ENCODE results near the gene NFIB. TPM values are rescaled to one million over a fixed set of nuclear protein-coding genes. Genes with fewer than 3 reads are reported as not detected.

NFIB gene
- total RNA-seq, 1 donor from 2014 or later = 1.5 TPM

DNA sequence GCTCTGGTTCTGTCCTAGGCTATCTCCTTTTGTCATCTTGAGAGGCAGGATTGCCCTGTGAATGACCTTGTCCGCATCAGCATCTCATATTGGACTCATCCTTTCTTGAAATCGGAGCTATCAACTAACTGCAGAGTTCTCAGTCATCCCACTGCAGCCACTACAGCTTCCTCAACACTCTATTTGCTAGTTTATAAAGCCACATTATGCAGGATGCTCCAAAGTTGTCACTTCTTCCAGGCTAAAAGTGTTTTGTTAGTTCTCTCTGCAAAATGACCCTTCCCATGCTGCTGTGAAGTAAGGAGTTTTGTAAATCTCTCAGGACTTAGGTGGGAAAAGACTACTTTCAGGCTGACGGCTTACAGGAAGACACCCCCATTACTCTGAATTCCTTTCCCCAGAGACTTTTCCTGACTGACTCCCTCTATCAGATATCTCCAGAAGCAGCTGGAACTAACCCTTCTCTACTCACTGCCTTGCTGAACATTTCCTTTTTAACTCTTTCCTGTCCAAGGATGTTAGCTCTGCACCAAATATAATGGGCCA, 257.6 kb downstream of the NFIB start:
- Mint-ChIP-seq H3K27me3 (ENCODE audit: unreplicated experiment) (peaks cover 4% of the 10 kb centered on the region), H3K9me3 (ENCODE audit: unreplicated experiment) (no peaks in the 10 kb centered on the region), H3K36me3 (ENCODE audit: unreplicated experiment) (no peaks in the 10 kb centered on the region), H3K4me3 (ENCODE audit: unreplicated experiment) (no peak overlapping the region), H3K4me1 (ENCODE audit: low read depth, unreplicated experiment) (peaks cover 7% of the 10 kb centered on the region), H3K27ac (ENCODE audit: unreplicated experiment) (no peak overlapping the region)
- TF ChIP-seq, protein P1, sequence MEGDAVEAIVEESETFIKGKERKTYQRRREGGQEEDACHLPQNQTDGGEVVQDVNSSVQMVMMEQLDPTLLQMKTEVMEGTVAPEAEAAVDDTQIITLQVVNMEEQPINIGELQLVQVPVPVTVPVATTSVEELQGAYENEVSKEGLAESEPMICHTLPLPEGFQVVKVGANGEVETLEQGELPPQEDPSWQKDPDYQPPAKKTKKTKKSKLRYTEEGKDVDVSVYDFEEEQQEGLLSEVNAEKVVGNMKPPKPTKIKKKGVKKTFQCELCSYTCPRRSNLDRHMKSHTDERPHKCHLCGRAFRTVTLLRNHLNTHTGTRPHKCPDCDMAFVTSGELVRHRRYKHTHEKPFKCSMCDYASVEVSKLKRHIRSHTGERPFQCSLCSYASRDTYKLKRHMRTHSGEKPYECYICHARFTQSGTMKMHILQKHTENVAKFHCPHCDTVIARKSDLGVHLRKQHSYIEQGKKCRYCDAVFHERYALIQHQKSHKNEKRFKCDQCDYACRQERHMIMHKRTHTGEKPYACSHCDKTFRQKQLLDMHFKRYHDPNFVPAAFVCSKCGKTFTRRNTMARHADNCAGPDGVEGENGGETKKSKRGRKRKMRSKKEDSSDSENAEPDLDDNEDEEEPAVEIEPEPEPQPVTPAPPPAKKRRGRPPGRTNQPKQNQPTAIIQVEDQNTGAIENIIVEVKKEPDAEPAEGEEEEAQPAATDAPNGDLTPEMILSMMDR (IDR thresholded peaks at IDR 0.05; ENCODE audit: partially characterized antibody, unreplicated experiment) = no peak
- DNase-seq = no peak

GRCh38 chr9:14054096-14054495, 259.8 kb downstream of the NFIB start:
- TF ChIP-seq, protein P1 (IDR thresholded peaks at IDR 0.05; ENCODE audit: partially characterized antibody, unreplicated experiment) = no peak
- Mint-ChIP-seq H3K9me3 (ENCODE audit: unreplicated experiment) (no peaks in the 10 kb centered on the region), H3K4me3 (ENCODE audit: unreplicated experiment) (no peak overlapping the region), H3K36me3 (ENCODE audit: unreplicated experiment) (no peaks in the 10 kb centered on the region), H3K27ac (ENCODE audit: unreplicated experiment) (no peak overlapping the region), H3K4me1 (ENCODE audit: low read depth, unreplicated experiment) (peaks cover 7% of the 10 kb centered on the region), H3K27me3 (ENCODE audit: unreplicated experiment) (peaks cover 2% of the 10 kb centered on the region)
- no peak for DNase-seq

DNA sequence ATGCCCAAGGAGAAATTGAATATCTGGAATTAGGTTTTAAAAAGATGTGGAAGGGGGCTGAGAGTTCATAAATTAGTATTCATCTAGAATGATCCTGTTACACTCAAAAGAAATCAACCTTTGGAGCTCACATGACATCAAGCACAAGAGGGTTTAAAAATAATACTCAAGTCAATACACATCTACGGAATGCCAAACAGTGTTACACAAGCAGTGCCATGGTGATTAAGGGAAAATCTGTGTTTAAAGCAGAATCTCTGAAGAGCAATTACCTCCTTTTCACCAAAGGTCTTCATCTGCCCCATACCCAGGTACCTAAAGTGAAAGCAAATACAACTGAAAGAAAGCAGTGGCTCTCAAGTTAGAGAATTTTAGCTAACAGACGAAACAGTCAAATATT, 261.6 kb downstream of the NFIB start:
- Mint-ChIP-seq H3K4me1 (ENCODE audit: low read depth, unreplicated experiment) (peaks cover 7% of the 10 kb centered on the region), H3K4me3 (ENCODE audit: unreplicated experiment) (no peak overlapping the region), H3K27me3 (ENCODE audit: unreplicated experiment) (no peaks in the 10 kb centered on the region), H3K36me3 (ENCODE audit: unreplicated experiment) (no peaks in the 10 kb centered on the region), H3K27ac (ENCODE audit: unreplicated experiment) (no peak overlapping the region), H3K9me3 (ENCODE audit: unreplicated experiment) (no peaks in the 10 kb centered on the region)
- TF ChIP-seq, protein P1 (IDR thresholded peaks at IDR 0.05; ENCODE audit: partially characterized antibody, unreplicated experiment) = no peak
- DNase-seq = no peak

- Mint-ChIP-seq H3K27me3 (ENCODE audit: unreplicated experiment) (no peaks in the 10 kb centered on the region), H3K4me3 (ENCODE audit: unreplicated experiment) (no peak overlapping the region), H3K36me3 (ENCODE audit: unreplicated experiment) (no peaks in the 10 kb centered on the region), H3K9me3 (ENCODE audit: unreplicated experiment) (no peaks in the 10 kb centered on the region), H3K27ac (ENCODE audit: unreplicated experiment) (no peak overlapping the region), H3K4me1 (ENCODE audit: low read depth, unreplicated experiment) (peaks cover 3% of the 10 kb centered on the region)
- TF ChIP-seq, protein P1 (IDR thresholded peaks at IDR 0.05; ENCODE audit: partially characterized antibody, unreplicated experiment) = no peak
- DNase-seq = no peak
Observed at GRCh38 chr9:14051419-14051818, 262.5 kb downstream of the NFIB start.

DNA sequence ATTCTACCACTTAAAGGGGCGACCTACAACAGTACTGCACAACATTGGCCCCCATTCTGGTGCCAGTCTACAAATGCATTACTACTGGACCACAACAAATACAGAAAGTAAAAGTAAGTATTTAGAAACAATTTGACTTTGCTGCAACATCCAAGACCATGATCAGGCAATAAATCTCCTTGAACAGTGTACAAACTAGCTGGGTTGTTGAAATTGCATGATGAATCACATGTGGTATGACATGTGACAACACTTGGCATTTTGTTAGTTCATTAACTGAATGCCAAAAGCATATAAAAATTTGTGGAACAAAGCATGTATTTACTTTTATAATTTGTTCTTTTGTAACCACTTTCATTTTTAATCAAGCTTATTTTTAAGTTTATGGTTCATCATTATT, 270.5 kb downstream of the NFIB start:
- no peak overlapping the region for H3K4me3 Mint-ChIP-seq (ENCODE audit: unreplicated experiment)
- H3K4me1 Mint-ChIP-seq (ENCODE audit: low read depth, unreplicated experiment) = no peaks in the 10 kb centered on the region
- no peaks in the 10 kb centered on the region for H3K9me3 Mint-ChIP-seq (ENCODE audit: unreplicated experiment)
- H3K27ac Mint-ChIP-seq (ENCODE audit: unreplicated experiment) = no peak overlapping the region
- TF ChIP-seq, protein P1 (IDR thresholded peaks at IDR 0.05; ENCODE audit: partially characterized antibody, unreplicated experiment) = no peak
- H3K27me3 Mint-ChIP-seq (ENCODE audit: unreplicated experiment) = peaks cover 2% of the 10 kb centered on the region
- DNase-seq = no peak
- H3K36me3 Mint-ChIP-seq (ENCODE audit: unreplicated experiment) = no peaks in the 10 kb centered on the region

All from glutamatergic neuron (in vitro differentiated cells).